ENCODE measurements around the gene PLCG1. TPM values are rescaled to one million over a fixed set of nuclear protein-coding genes. Genes with fewer than 3 reads are reported as not detected.

Gene PLCG1
- polyA plus RNA-seq, 1 donor from 2014 or later, result 164 TPM

- Histone ChIP-seq H3K27ac (ENCODE audit: low read length) (no peak overlapping the region), H3K27me3 (ENCODE audit: insufficient read depth, low read depth, low read length) (no peaks in the 10 kb centered on the region), H3K4me2 (ENCODE audit: low read length) (no peak overlapping the region), H3K9me3 (ENCODE audit: low read length) (no peaks in the 10 kb centered on the region), H3F3A (ENCODE audit: insufficient read depth, low read length, poor library complexity, severe bottlenecking) (no peaks in the 10 kb centered on the region), H3K9me2 (ENCODE audit: insufficient read depth, low read length) (no peaks in the 10 kb centered on the region), H2AFZ (ENCODE audit: low read depth, low read length) (no peak overlapping the region), H3K9ac (ENCODE audit: low read length) (no peak overlapping the region), H3K79me2 (replicated peaks; ENCODE audit: insufficient read depth, low read length) (no peaks in the 10 kb centered on the region), H3K36me3 (ENCODE audit: insufficient read depth, low read length) (peaks cover 4% of the 10 kb centered on the region), H3K4me3 (ENCODE audit: low read length) (no peak overlapping the region), H4K20me1 (ENCODE audit: insufficient read depth) (no peaks in the 10 kb centered on the region)
- no peak for TF ChIP-seq MXI1 (conservative IDR thresholded peaks at IDR 0.05; ENCODE audit: poor library complexity, severe bottlenecking)
- TF ChIP-seq POLR2AphosphoS5 (IDR thresholded peaks at IDR 0.05), result no peak
- TF ChIP-seq RAD21 (conservative IDR thresholded peaks at IDR 0.05), result no peak
- TF ChIP-seq EZH2 (IDR thresholded peaks at IDR 0.05; ENCODE audit: borderline replicate concordance, insufficient read depth, low read length, poor library complexity, severe bottlenecking), result no peak
These were observed 35.7 kb upstream of the PLCG1 start for GRCh38 chr20:41101660-41102059.

GRCh38 chr20:41108531-41108930, 28.8 kb upstream of the PLCG1 start:
- Histone ChIP-seq H4K20me1 (ENCODE audit: insufficient read depth) (no peaks in the 10 kb centered on the region), H3K27ac (ENCODE audit: low read length) (no peak overlapping the region), H3K27me3 (ENCODE audit: insufficient read depth, low read depth, low read length) (no peaks in the 10 kb centered on the region), H3K9me2 (ENCODE audit: insufficient read depth, low read length) (no peaks in the 10 kb centered on the region), H3K36me3 (ENCODE audit: insufficient read depth, low read length) (peaks cover 18% of the 10 kb centered on the region), H3K9ac (ENCODE audit: low read length) (no peak overlapping the region), H3K79me2 (replicated peaks; ENCODE audit: insufficient read depth, low read length) (no peaks in the 10 kb centered on the region), H3K4me3 (ENCODE audit: low read length) (no peak overlapping the region), H3F3A (ENCODE audit: insufficient read depth, low read length, poor library complexity, severe bottlenecking) (no peaks in the 10 kb centered on the region), H3K9me3 (ENCODE audit: low read length) (no peaks in the 10 kb centered on the region), H3K4me2 (ENCODE audit: low read length) (no peak overlapping the region), H2AFZ (ENCODE audit: low read depth, low read length) (no peak overlapping the region)
- TF ChIP-seq EZH2 (IDR thresholded peaks at IDR 0.05; ENCODE audit: borderline replicate concordance, insufficient read depth, low read length, poor library complexity, severe bottlenecking) (no peak), TAF1 (IDR thresholded peaks at IDR 0.05; ENCODE audit: low read depth) (no peak), CTCF (IDR thresholded peaks at IDR 0.05; ENCODE audit: poor library complexity, severe bottlenecking) (no peak)

GRCh38 chr20:41110012-41110411, 27.3 kb upstream of the PLCG1 start:
- Histone ChIP-seq H3K36me3 (ENCODE audit: insufficient read depth, low read length) (peaks cover 18% of the 10 kb centered on the region), H3K9me2 (ENCODE audit: insufficient read depth, low read length) (no peaks in the 10 kb centered on the region), H2AFZ (ENCODE audit: low read depth, low read length) (no peak overlapping the region), H3K9me3 (ENCODE audit: low read length) (no peaks in the 10 kb centered on the region), H3K27ac (ENCODE audit: low read length) (no peak overlapping the region), H3K79me2 (replicated peaks; ENCODE audit: insufficient read depth, low read length) (no peaks in the 10 kb centered on the region), H3K9ac (ENCODE audit: low read length) (no peak overlapping the region), H3K4me2 (ENCODE audit: low read length) (no peak overlapping the region), H3K4me3 (ENCODE audit: low read length) (no peak overlapping the region), H4K20me1 (ENCODE audit: insufficient read depth) (no peaks in the 10 kb centered on the region), H3F3A (ENCODE audit: insufficient read depth, low read length, poor library complexity, severe bottlenecking) (no peaks in the 10 kb centered on the region), H3K27me3 (ENCODE audit: insufficient read depth, low read depth, low read length) (no peaks in the 10 kb centered on the region)
- TF ChIP-seq MXI1 (conservative IDR thresholded peaks at IDR 0.05; ENCODE audit: poor library complexity, severe bottlenecking), result no peak

- Histone ChIP-seq H3K27ac (ENCODE audit: low read length) (no peak overlapping the region), H3K27me3 (ENCODE audit: insufficient read depth, low read depth, low read length) (no peaks in the 10 kb centered on the region), H2AFZ (ENCODE audit: low read depth, low read length) (no peak overlapping the region), H3K9me3 (ENCODE audit: low read length) (no peaks in the 10 kb centered on the region), H3K4me2 (ENCODE audit: low read length) (no peak overlapping the region), H4K20me1 (ENCODE audit: insufficient read depth) (no peaks in the 10 kb centered on the region), H3K9ac (ENCODE audit: low read length) (no peak overlapping the region), H3K79me2 (replicated peaks; ENCODE audit: insufficient read depth, low read length) (no peaks in the 10 kb centered on the region), H3K4me3 (ENCODE audit: low read length) (no peak overlapping the region), H3F3A (ENCODE audit: insufficient read depth, low read length, poor library complexity, severe bottlenecking) (no peaks in the 10 kb centered on the region), H3K36me3 (ENCODE audit: insufficient read depth, low read length) (peaks cover 25% of the 10 kb centered on the region), H3K9me2 (ENCODE audit: insufficient read depth, low read length) (no peaks in the 10 kb centered on the region)
- TF ChIP-seq EP300 (conservative IDR thresholded peaks at IDR 0.05; ENCODE audit: poor library complexity, severe bottlenecking), result no peak
- no peak for TF ChIP-seq EZH2 (IDR thresholded peaks at IDR 0.05; ENCODE audit: borderline replicate concordance, insufficient read depth, low read length, poor library complexity, severe bottlenecking)
- TF ChIP-seq SMC3 (conservative IDR thresholded peaks at IDR 0.05; ENCODE audit: poor library complexity), result no peak
These were observed 26.3 kb upstream of the PLCG1 start for GRCh38 chr20:41110930-41111577.

Data from neural cell (in vitro differentiated cells).